Naive thymus-derived CD4-positive, alpha-beta T cell (primary cell): Measurements from ENCODE around the gene ENKD1. TPM values are rescaled to one million over a fixed set of nuclear protein-coding genes. Genes with fewer than 3 reads are reported as not detected.

Experiments
- ATAC-seq: fragments of 150-1000 bp; cut with Tn5 transposase; 2 replicates; pipeline ENCODE4 v1.10.0; 2021; ENCODE audit warnings: mild to moderate bottlenecking, moderate library complexity
- CTCF ChIA-PET: fragments of 350-600 bp; sonication (Branson Sonifier 250); formaldehyde crosslinking; loops from one replicate; lab custom pipeline; 2021; ENCODE audit warnings: antibody characterized with exemption; lab: Charles Lee
- POLR2A ChIA-PET: fragments of 350-600 bp; sonication (Branson Sonifier 250); formaldehyde crosslinking; loops from one replicate; lab custom pipeline; 2021; ENCODE audit warnings: antibody characterized with exemption, inconsistent platforms; lab: Charles Lee
- DNase-seq, 9 donors: peaks; one replicate each; pipeline versions ENCODE4 v3.0.0 to v3.0.0-alpha.2; 2020 to 2022; ENCODE audit warnings: mixed read lengths in 1 of 9
- H3K27ac ChIP-seq: one replicate; pipeline ENCODE4 v1.7.0; 2013; ENCODE audit warnings: mild to moderate bottlenecking, low read depth, low read length, moderate library complexity
- H3K27me3 ChIP-seq, 2 donors: one replicate each; pipeline ENCODE4 v1.7.0; 2013; ENCODE audit warnings: low read length in 2 of 2, mild to moderate bottlenecking in 2 of 2, moderate library complexity in 2 of 2; ENCODE audit not compliant: control insufficient read depth in 2 of 2, insufficient read depth in 2 of 2
- H3K36me3 ChIP-seq, 3 experiments: 1 replicate in 2 of 3; 2 replicates in 1 of 3; pipeline ENCODE4 v1.7.0; 2013; ENCODE audit warnings: low read length in 3 of 3, mild to moderate bottlenecking in 3 of 3, moderate library complexity in 1 of 3; ENCODE audit not compliant: insufficient read depth in 3 of 3, control insufficient read depth in 2 of 3
- H3K4me1 ChIP-seq, 2 donors: one replicate each; pipeline ENCODE4 v1.7.0; 2013; ENCODE audit warnings: low read length in 2 of 2, mild to moderate bottlenecking in 2 of 2, moderate library complexity in 1 of 2; ENCODE audit not compliant: control insufficient read depth in 2 of 2, insufficient read depth in 2 of 2
- H3K4me3 ChIP-seq: 2 replicates; pipeline ENCODE4 v1.7.0; 2013; ENCODE audit warnings: mild to moderate bottlenecking, low read length
- H3K9me3 ChIP-seq, 3 experiments: 1 replicate in 2 of 3; 2 replicates in 1 of 3; pipeline ENCODE4 v1.7.0; 2013; ENCODE audit warnings: low read length in 3 of 3; ENCODE audit not compliant: control insufficient read depth in 2 of 3
- H3K27ac Mint-ChIP-seq, 9 donors: one replicate each; pipeline ENCODE4 v1.8.0; 2020 to 2022; ENCODE audit warnings: mixed read lengths in 9 of 9, mild to moderate bottlenecking in 8 of 9, moderate library complexity in 5 of 9, inconsistent platforms in 2 of 9
- H3K27me3 Mint-ChIP-seq, 5 donors: one replicate each; pipeline ENCODE4 v1.8.0; 2021 to 2022; ENCODE audit warnings: mixed read lengths in 5 of 5, mild to moderate bottlenecking in 1 of 5
- H3K36me3 Mint-ChIP-seq, 5 donors: one replicate each; pipeline ENCODE4 v1.8.0; 2020 to 2022; ENCODE audit warnings: mixed read lengths in 5 of 5, mild to moderate bottlenecking in 3 of 5, inconsistent platforms in 1 of 5
- H3K4me1 Mint-ChIP-seq, 7 donors: one replicate each; pipeline ENCODE4 v1.8.0; 2020 to 2022; ENCODE audit warnings: mixed read lengths in 7 of 7, mild to moderate bottlenecking in 3 of 7, inconsistent platforms in 1 of 7
- H3K4me3 Mint-ChIP-seq, 10 donors: one replicate each; pipeline ENCODE4 v1.8.0; 2020 to 2022; ENCODE audit warnings: mild to moderate bottlenecking in 10 of 10, mixed read lengths in 10 of 10, moderate library complexity in 6 of 10, inconsistent platforms in 2 of 10
- H3K9me3 Mint-ChIP-seq, 11 donors: one replicate each; pipeline ENCODE4 v1.8.0; 2020 to 2022; ENCODE audit warnings: mixed read lengths in 11 of 11, mild to moderate bottlenecking in 4 of 11, inconsistent platforms in 1 of 11, moderate library complexity in 1 of 11
- intact Hi-C, 2 donors: fragments of 100-400 bp; cut with micrococcal nuclease; formaldehyde crosslinking; loops; one replicate each; pipeline ENCODE4 v1.15.1; 2023
- polyA plus RNA-seq, 2 donors: library from polyadenylated mRNA; unstranded; fragments of 300-500 nt; fragmentation: Illumina TruSeq; gene quantifications; one replicate each; pipeline ENCODE4 v1.2.3, GENCODE V29; 2021
- total RNA-seq, 6 experiments: library from RNA in 5 of 6; stranded (reverse) in 5 of 6; gene quantifications; 1 replicate in 5 of 6; 2 replicates in 1 of 6; pipeline ENCODE4 v1.2.3 and lab custom pipeline; 2021 to 2026

ENKD1 gene
- total and polyA plus RNA-seq, 7 experiments from 2014 or later, result 1.1 to 8.3 (median 5.8) TPM

GRCh38 chr16:67675999-67676398 lies 9.4 kb upstream of the ENKD1 start:
- intact Hi-C loops, result no loop called here
- no peak for ATAC-seq
- H3K4me1 ChIP-seq, result no peaks in the 10 kb centered on the region
- no peak overlapping the region for H3K27ac ChIP-seq
- POLR2A ChIA-PET, result interaction anchor here (0.6 kb wide), 1 partner anchor 31 kb away, joined by 3 read pairs; the partner anchor contains the start of gene CARMIL2
- Mint-ChIP-seq H3K4me1 (peaks cover 0 to 12% (median 0%) of the 10 kb centered on the region in 7 donors), H3K4me3 (no peak overlapping the region), H3K27ac (peak overlapping the region in 1 of 9 donors; percentile 21), H3K36me3 (no peaks in the 10 kb centered on the region), H3K9me3 (no peaks in the 10 kb centered on the region), H3K27me3 (no peaks in the 10 kb centered on the region)
- H3K36me3 ChIP-seq, result peaks cover 0 to 12% (median 0%) of the 10 kb centered on the region in 3 experiments
- DNase-seq, result no peak
- H3K9me3 ChIP-seq, result no peaks in the 10 kb centered on the region
- no peaks in the 10 kb centered on the region for H3K27me3 ChIP-seq
- CTCF ChIA-PET, result interaction anchor here (0.9 to 1.7 kb wide), 2 partner anchors 129 to 155 kb away, joined by 3 to 7 read pairs; no protein-coding TSS in a partner anchor
- no peak overlapping the region for H3K4me3 ChIP-seq

DNA sequence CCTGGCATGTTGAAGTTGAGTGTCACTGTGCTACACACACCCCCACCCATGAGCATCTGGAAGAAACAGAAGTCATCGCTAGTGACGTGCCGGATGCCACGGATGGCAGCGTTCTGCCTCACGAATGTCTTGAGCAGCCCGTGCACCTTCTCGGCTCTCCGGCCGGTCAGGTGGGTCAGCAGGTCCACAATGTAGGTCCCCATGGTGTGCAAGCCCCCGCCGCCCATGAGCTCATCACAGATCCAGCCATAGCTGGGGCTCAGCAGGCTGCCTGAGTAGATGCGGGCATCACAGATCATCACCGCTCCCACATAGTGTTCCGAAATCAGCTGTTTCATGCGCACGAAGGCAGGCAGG lies 9.0 kb upstream of the ENKD1 start:
- Mint-ChIP-seq H3K36me3 (no peaks in the 10 kb centered on the region), H3K4me1 (peaks cover 0 to 12% (median 0%) of the 10 kb centered on the region in 7 donors), H3K9me3 (no peaks in the 10 kb centered on the region), H3K27ac (peak overlapping the region in 2 of 9 donors; percentile 21 to 86), H3K4me3 (no peak overlapping the region), H3K27me3 (no peaks in the 10 kb centered on the region)
- no peak overlapping the region for H3K27ac ChIP-seq
- intact Hi-C loops, result no loop called here
- ChIA-PET CTCF (interaction anchor here (1.7 kb wide), 1 partner anchor 154 kb away, joined by 7 read pairs; no protein-coding TSS in a partner anchor), POLR2A (interaction anchor here (0.6 kb wide), 1 partner anchor 30 kb away, joined by 3 read pairs; the partner anchor contains the start of gene CARMIL2)
- no peak for ATAC-seq
- peaks cover 0 to 12% (median 0%) of the 10 kb centered on the region in 3 experiments for H3K36me3 ChIP-seq
- no peaks in the 10 kb centered on the region for H3K27me3 ChIP-seq
- DNase-seq, result no peak
- H3K9me3 ChIP-seq, result no peaks in the 10 kb centered on the region
- no peak overlapping the region for H3K4me3 ChIP-seq
- no peaks in the 10 kb centered on the region for H3K4me1 ChIP-seq

DNA sequence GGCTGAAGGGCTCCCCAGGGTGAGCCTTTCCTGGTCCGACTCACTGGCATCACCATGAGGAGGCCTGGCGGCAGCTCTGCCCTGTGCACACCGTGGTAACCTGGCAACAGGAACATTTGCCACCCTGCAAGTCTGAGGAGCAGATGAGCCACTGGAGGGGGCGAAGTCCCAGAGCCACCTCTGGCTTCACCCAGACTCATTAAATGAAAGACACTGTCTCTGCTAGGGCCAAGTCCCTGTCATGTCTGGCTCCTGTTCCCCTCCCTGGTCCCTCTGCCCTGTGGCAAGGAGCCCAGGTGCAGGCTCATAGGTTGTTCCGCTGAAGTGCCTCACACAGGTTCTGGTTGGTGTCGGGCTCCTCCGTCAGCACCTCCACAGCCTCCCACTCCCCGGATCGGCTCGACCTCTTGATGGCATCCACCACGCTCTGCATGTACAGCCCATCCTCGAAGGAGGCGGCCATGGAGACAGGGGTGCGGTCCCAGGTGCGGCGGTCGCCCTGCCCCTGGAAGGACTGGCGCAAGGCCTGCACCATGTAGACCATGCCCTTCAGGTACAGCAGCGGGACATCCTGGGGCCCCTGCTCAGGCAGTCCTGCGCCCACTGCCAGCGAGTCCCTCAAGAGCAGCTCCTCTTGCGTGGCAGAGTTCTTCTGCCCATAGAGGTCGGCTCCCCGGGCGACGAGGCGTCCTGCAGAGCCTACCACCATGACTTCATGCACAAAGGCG lies 8.5 kb upstream of the ENKD1 start:
- Histone ChIP-seq H3K27me3 (no peaks in the 10 kb centered on the region), H3K27ac (no peak overlapping the region), H3K9me3 (no peaks in the 10 kb centered on the region), H3K4me3 (no peak overlapping the region), H3K4me1 (no peaks in the 10 kb centered on the region), H3K36me3 (peaks cover 0 to 12% (median 0%) of the 10 kb centered on the region in 3 experiments)
- no peak for ATAC-seq
- no peak for DNase-seq
- CTCF ChIA-PET, result interaction anchor here (0.7 to 9.1 kb wide), 3 partner anchors 10 to 134 kb away, joined by 3 to 85 read pairs (median 3); no protein-coding TSS in a partner anchor
- no peaks in the 10 kb centered on the region for H3K9me3 Mint-ChIP-seq
- H3K27ac Mint-ChIP-seq, result peak overlapping the region in 2 of 9 donors; percentile 64 to 86
- H3K27me3 Mint-ChIP-seq, result no peaks in the 10 kb centered on the region
- no peak overlapping the region for H3K4me3 Mint-ChIP-seq
- intact Hi-C loops, result no loop called here
- no peaks in the 10 kb centered on the region for H3K36me3 Mint-ChIP-seq
- H3K4me1 Mint-ChIP-seq, result peaks cover 0 to 12% (median 0%) of the 10 kb centered on the region in 7 donors
- POLR2A ChIA-PET, result interaction anchor here (0.6 kb wide), 1 partner anchor 30 kb away, joined by 3 read pairs; the partner anchor contains the start of gene CARMIL2

DNA sequence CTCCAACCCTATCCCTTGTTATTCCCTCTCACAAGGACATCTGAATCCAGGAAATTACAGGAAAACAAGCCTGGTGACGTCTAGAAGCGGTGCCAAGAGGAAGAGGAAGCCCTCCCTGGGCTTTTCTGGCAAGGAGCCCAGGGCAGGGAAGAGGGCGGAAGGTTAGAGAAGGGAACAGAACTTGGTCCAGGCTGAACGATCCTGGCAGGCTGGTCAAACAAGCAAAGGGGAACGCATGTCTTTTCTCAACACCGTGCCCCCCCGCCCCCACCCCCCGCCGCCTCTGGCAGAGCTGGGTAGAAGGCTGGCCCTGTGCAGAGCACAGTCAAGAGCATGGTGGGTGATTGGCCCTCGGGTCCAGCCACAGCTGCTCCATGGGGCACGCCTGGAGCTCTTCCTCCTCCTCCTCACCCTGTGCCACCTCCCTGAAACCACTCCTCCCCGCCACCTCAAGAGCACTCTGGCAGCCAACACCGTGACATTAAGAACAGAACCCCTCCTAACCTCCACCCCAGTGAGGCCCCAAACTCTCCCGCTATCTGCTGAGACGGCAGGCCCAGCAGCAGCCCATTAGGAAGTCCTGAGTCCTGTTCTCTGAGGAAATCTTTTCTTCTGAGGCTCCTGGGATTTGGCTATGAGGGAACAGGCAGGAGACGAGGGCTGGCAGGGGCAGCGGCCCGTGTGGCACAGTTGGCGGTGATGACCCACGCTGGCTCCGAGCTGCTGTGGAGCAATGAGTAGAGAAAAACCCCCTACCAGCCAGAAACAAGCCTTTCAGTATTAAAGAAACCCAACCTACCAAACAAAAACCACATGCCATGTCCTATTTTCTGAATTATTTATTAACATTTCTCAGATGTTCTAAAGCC lies 7.4 kb upstream of the ENKD1 start:
- H3K27me3 ChIP-seq, result no peaks in the 10 kb centered on the region
- no peaks in the 10 kb centered on the region for H3K9me3 ChIP-seq
- Mint-ChIP-seq H3K4me3 (no peak overlapping the region), H3K4me1 (peaks cover 0 to 12% (median 0%) of the 10 kb centered on the region in 7 donors), H3K27ac (peak overlapping the region in 8 of 9 donors; percentile 42 to 67 (median 61)), H3K36me3 (no peaks in the 10 kb centered on the region), H3K9me3 (no peaks in the 10 kb centered on the region), H3K27me3 (no peaks in the 10 kb centered on the region)
- POLR2A ChIA-PET, result interaction anchor here (0.6 kb wide), 1 partner anchor 10 kb away, joined by 3 read pairs; no protein-coding TSS in a partner anchor
- H3K27ac ChIP-seq, result no peak overlapping the region
- H3K36me3 ChIP-seq, result peaks cover 0 to 12% (median 0%) of the 10 kb centered on the region in 3 experiments
- H3K4me1 ChIP-seq, result no peaks in the 10 kb centered on the region
- intact Hi-C loops, result loop anchor here (2.0 kb wide), 2 partner anchors 45 to 191 kb away; partner anchors contain the start of gene GFOD2 (in 1 of the 2)
- CTCF ChIA-PET, result interaction anchor here (0.6 to 9.1 kb wide), 7 partner anchors 11 to 777 kb away, joined by 3 to 85 read pairs (median 3); no protein-coding TSS in a partner anchor
- ATAC-seq (peak; percentile 24), DNase-seq (no peak)
- no peak overlapping the region for H3K4me3 ChIP-seq

GRCh38 chr16:67672739-67673662 lies 6.5 kb upstream of the ENKD1 start:
- Histone ChIP-seq H3K4me1 (peaks cover 0 to 2% of the 10 kb centered on the region in 2 donors), H3K36me3 (peaks cover 0 to 12% (median 0%) of the 10 kb centered on the region in 3 experiments), H3K27ac (no peak overlapping the region), H3K4me3 (no peak overlapping the region), H3K27me3 (no peaks in the 10 kb centered on the region), H3K9me3 (no peaks in the 10 kb centered on the region)
- DNase-seq (peak in 5 of 9 donors; percentile 36 to 59 (median 45)), ATAC-seq (peak; percentile 42)
- H3K36me3 Mint-ChIP-seq, result no peaks in the 10 kb centered on the region
- H3K4me1 Mint-ChIP-seq, result peaks cover 1 to 14% (median 2%) of the 10 kb centered on the region in 7 donors
- ChIA-PET CTCF (interaction anchor here (0.6 to 9.1 kb wide), 10 partner anchors 13 to 172 kb away, joined by 3 to 85 read pairs (median 4); partner anchors contain the start of genes ACD, GFOD2 and PARD6A), POLR2A (interaction anchor here (0.6 kb wide), 1 partner anchor 10 kb away, joined by 3 read pairs; no protein-coding TSS in a partner anchor)
- peak overlapping the region in 4 of 9 donors; percentile 41 to 62 (median 51) for H3K27ac Mint-ChIP-seq
- H3K27me3 Mint-ChIP-seq, result no peaks in the 10 kb centered on the region
- H3K9me3 Mint-ChIP-seq, result peaks cover 0 to 1% (median 0%) of the 10 kb centered on the region in 11 donors
- intact Hi-C loops, result loop anchor here (1.0 to 2.0 kb wide), 7 partner anchors 46 to 391 kb away; partner anchors contain the start of gene GFOD2 (in 1 of the 2)
- H3K4me3 Mint-ChIP-seq, result no peak overlapping the region
